Loucy (cell line): ENCODE results near the gene HSBP1L1.

Experiments used
- H2AFZ ChIP-seq: fragments of 200-600 bp; sonication (generic); 2 replicates; pipeline ENCODE4 v1.6.0; 2016; ENCODE audit warnings: antibody characterized with exemption, mild to moderate bottlenecking, low read length, moderate library complexity
- H3F3A ChIP-seq: fragments of 200-600 bp; 2 replicates; pipeline ENCODE4 v1.6.0; 2016; ENCODE audit warnings: antibody characterized with exemption, low read depth, mild to moderate bottlenecking
- H3K27me3 ChIP-seq: fragments of 200-600 bp; sonication (generic); 2 replicates; pipeline ENCODE4 v1.6.1; 2014; ENCODE audit warnings: low read length, mild to moderate bottlenecking; ENCODE audit not compliant: insufficient read depth, poor library complexity, severe bottlenecking
- H3K36me3 ChIP-seq: fragments of 200-600 bp; sonication (generic); 2 replicates; pipeline ENCODE4 v1.6.1; 2016; ENCODE audit warnings: low read length; ENCODE audit not compliant: insufficient read depth
- H3K4me1 ChIP-seq: fragments of 200-600 bp; sonication (generic); 2 replicates; pipeline ENCODE4 v1.5.1; 2014; ENCODE audit warnings: low read length, mild to moderate bottlenecking; ENCODE audit not compliant: insufficient read depth, poor library complexity, severe bottlenecking
- H3K4me2 ChIP-seq: fragments of 200-600 bp; sonication (generic); 2 replicates; pipeline ENCODE4 v1.6.0; 2014; ENCODE audit warnings: antibody characterized with exemption, low read length, low read depth, mild to moderate bottlenecking; ENCODE audit not compliant: poor library complexity, severe bottlenecking
- H3K4me3 ChIP-seq: fragments of 200-600 bp; sonication (generic); 2 replicates; pipeline ENCODE4 v1.5.1; 2014; ENCODE audit warnings: low read length, mild to moderate bottlenecking, mixed read lengths; ENCODE audit not compliant: poor library complexity, severe bottlenecking
- H3K79me2 ChIP-seq: fragments of 200-600 bp; sonication (generic); 2 replicates; pipeline ENCODE4 v1.6.1; 2014; ENCODE audit warnings: low read length; ENCODE audit not compliant: insufficient read depth
- H3K9ac ChIP-seq: fragments of 200-600 bp; sonication (generic); 2 replicates; pipeline ENCODE4 v1.6.0; 2014; ENCODE audit warnings: mild to moderate bottlenecking, low read depth, low read length, moderate library complexity; ENCODE audit not compliant: poor library complexity, severe bottlenecking
- H3K9me2 ChIP-seq: fragments of 200-600 bp; sonication (generic); replicated peaks from 2 replicates; pipeline ENCODE4 v1.6.1; 2016; ENCODE audit warnings: low read depth, low read length, mixed read lengths
- H3K9me3 ChIP-seq: fragments of 200-600 bp; sonication (generic); 2 replicates; pipeline ENCODE4 v1.6.1; 2014; ENCODE audit warnings: mild to moderate bottlenecking, antibody characterized with exemption, low read length, low read depth; ENCODE audit not compliant: insufficient read depth
- H4K20me1 ChIP-seq: fragments of 200-600 bp; sonication (generic); 2 replicates; pipeline ENCODE4 v1.6.0; 2014; ENCODE audit warnings: antibody characterized with exemption, low read length, mild to moderate bottlenecking; ENCODE audit not compliant: insufficient read depth, poor library complexity, severe bottlenecking
- EZH2phosphoT487 ChIP-seq: fragments of 200-600 bp; IDR thresholded peaks from 2 replicates; pipeline ENCODE4 v1.6.1; 2018; ENCODE audit warnings: antibody characterized with exemption, mild to moderate bottlenecking, moderate library complexity, borderline replicate concordance
- TF ChIP-seq, protein P1 (sequence below): fragments of 200-600 bp; sonication (generic); conservative IDR thresholded peaks from 2 replicates; pipeline ENCODE4 v1.5.1; 2014; ENCODE audit warnings: mild to moderate bottlenecking, antibody characterized with exemption, low read length

The HSBP1L1 gene

DNA sequence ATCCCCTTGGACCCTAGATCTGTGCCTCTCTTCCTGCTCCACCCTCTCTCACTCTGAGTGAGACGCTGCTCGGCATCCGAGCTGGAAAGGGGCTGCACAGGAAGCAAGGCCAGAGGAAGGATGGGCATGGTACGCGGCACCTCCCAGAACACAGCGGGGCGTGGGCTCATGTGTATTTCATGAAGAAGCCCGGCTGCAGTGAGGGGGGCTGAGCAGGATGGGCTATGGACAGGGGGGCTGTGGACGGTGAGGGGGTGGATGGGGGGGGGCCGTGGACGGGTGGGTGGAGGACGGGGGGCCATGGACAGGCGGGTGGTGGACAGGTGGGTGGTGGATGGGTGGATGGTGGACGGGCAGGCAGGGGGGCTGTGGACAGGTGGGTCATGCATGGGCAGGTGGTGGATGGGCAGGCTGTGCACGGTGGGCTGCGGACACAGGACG lies 41.5 kb upstream of the HSBP1L1 start:
- H2AFZ ChIP-seq: no peak overlapping the region
- no peaks in the 10 kb centered on the region for H3K9me2 ChIP-seq
- H3F3A ChIP-seq: no peaks in the 10 kb centered on the region
- no peaks in the 10 kb centered on the region for H3K9me3 ChIP-seq
- no peak overlapping the region for H3K4me3 ChIP-seq
- peaks cover 16% of the 10 kb centered on the region; the same call in 1 of the 2 replicates for H3K36me3 ChIP-seq
- H3K79me2 ChIP-seq: peaks cover 2% of the 10 kb centered on the region; the same call in 1 of the 2 replicates
- H3K27me3 ChIP-seq: no peaks in the 10 kb centered on the region
- H3K9ac ChIP-seq: no peak overlapping the region
- H4K20me1 ChIP-seq: no peaks in the 10 kb centered on the region
- no peaks in the 10 kb centered on the region for H3K4me1 ChIP-seq
- no peak overlapping the region for H3K4me2 ChIP-seq
- TF ChIP-seq, protein P1, sequence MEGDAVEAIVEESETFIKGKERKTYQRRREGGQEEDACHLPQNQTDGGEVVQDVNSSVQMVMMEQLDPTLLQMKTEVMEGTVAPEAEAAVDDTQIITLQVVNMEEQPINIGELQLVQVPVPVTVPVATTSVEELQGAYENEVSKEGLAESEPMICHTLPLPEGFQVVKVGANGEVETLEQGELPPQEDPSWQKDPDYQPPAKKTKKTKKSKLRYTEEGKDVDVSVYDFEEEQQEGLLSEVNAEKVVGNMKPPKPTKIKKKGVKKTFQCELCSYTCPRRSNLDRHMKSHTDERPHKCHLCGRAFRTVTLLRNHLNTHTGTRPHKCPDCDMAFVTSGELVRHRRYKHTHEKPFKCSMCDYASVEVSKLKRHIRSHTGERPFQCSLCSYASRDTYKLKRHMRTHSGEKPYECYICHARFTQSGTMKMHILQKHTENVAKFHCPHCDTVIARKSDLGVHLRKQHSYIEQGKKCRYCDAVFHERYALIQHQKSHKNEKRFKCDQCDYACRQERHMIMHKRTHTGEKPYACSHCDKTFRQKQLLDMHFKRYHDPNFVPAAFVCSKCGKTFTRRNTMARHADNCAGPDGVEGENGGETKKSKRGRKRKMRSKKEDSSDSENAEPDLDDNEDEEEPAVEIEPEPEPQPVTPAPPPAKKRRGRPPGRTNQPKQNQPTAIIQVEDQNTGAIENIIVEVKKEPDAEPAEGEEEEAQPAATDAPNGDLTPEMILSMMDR: no peak
- no peak for TF ChIP-seq EZH2phosphoT487

GRCh38 chr18:79923896-79924585 lies 40.4 kb upstream of the HSBP1L1 start:
- Histone ChIP-seq H3F3A (no peaks in the 10 kb centered on the region), H2AFZ (no peak overlapping the region), H3K9ac (no peak overlapping the region), H3K4me1 (no peaks in the 10 kb centered on the region), H3K36me3 (peaks cover 19% of the 10 kb centered on the region; the same call in 1 of the 2 replicates), H3K27me3 (no peaks in the 10 kb centered on the region), H3K9me3 (no peaks in the 10 kb centered on the region; the same call in 1 of the 2 replicates), H3K4me3 (no peak overlapping the region), H3K4me2 (no peak overlapping the region), H3K9me2 (no peaks in the 10 kb centered on the region), H3K79me2 (peaks cover 11% of the 10 kb centered on the region; the same call in 1 of the 2 replicates), H4K20me1 (no peaks in the 10 kb centered on the region)
- no peak for TF ChIP-seq EZH2phosphoT487
- TF ChIP-seq, protein P1: no peak

DNA sequence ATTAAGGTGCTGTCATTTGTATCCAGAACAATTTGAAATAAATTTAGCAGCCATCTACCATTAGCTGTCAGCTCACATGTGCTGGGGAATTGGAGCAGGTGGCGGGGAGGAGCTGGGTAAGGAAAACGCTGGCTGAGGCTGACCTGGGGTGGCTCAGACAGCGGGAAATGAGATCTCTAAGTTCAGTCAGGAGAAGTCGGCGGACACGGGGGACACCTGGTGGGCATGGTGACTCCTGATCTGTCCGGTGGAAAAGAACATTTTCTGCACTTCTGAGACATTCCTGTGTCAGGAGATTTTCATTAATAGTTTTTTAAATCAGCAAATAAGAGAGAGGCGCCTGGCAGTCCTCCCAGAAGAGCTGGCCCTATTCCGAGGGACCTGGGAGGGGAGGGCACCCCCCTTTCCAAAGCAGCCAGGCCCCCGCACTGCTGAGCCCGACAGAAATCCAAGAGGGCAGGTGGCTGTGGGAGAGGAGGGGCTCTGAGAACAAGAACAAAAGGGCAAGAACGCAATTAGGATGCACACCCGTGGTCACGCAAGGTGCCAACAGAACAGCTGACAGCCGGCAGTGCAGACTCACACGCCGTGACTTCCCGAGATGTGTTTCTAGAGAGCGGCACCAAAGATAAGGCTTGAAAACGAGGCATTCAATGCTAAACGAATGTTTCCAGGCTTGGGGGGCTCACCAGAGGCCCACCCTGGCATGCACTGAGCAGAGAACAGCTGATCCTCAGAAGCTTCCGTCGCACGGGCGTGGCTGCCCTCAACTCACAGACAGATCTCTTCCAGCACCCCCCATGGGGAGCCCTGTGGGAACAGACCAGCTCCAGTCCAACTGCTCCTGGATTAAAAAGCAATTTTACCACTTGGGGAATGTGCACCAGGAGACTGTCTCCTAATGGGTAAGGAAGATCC lies 39.4 kb upstream of the HSBP1L1 start:
- Histone ChIP-seq H3K9me3 (peaks cover 5% of the 10 kb centered on the region; the same call in 1 of the 2 replicates), H3K27me3 (no peaks in the 10 kb centered on the region), H3K9me2 (no peaks in the 10 kb centered on the region), H2AFZ (no peak overlapping the region), H3K36me3 (peaks cover 26% of the 10 kb centered on the region), H4K20me1 (no peaks in the 10 kb centered on the region), H3K79me2 (peaks cover 15% of the 10 kb centered on the region; the same call in 1 of the 2 replicates), H3F3A (no peaks in the 10 kb centered on the region), H3K4me1 (no peaks in the 10 kb centered on the region), H3K9ac (no peak overlapping the region), H3K4me3 (no peak overlapping the region), H3K4me2 (no peak overlapping the region)
- TF ChIP-seq, protein P1: no peak
- no peak for TF ChIP-seq EZH2phosphoT487
